CD4-positive, alpha-beta T cell treated with Interferon gamma for 1 hour (primary cell): ENCODE data around the gene CDCP1.
"Not testable (repeated sequence)": the region's sequence is repeated elsewhere in the genome, so short reads cannot be mapped to it uniquely, and the experiment has no call there.

Source experiments
- DNase-seq: peaks from one replicate; pipeline ENCODE4 v3.0.0-alpha.2; 2020

CDCP1 gene

GRCh38 chr3:45054196-45054857 is 91.9 kb downstream of the CDCP1 start:
- no peak for DNase-seq

- DNase-seq = not testable (repeated sequence)
These were observed 92.4 kb downstream of the CDCP1 start for GRCh38 chr3:45053805-45054195.

GRCh38 chr3:45051685-45052084 is 94.5 kb downstream of the CDCP1 start:
- no peak for DNase-seq

GRCh38 chr3:45049807-45050206 is 96.4 kb downstream of the CDCP1 start:
- no peak for DNase-seq

GRCh38 chr3:45048244-45048643 is 97.9 kb downstream of the CDCP1 start:
- DNase-seq = no peak

- no peak for DNase-seq
These were observed 102.4 kb downstream of the CDCP1 start for GRCh38 chr3:45043728-45044299.

- no peak for DNase-seq
These were observed 104.0 kb downstream of the CDCP1 start for GRCh38 chr3:45042162-45042561.

- no peak for DNase-seq
These were observed 104.5 kb downstream of the CDCP1 start for GRCh38 chr3:45041666-45042065.

GRCh38 chr3:45037720-45038455 is 108.3 kb downstream of the CDCP1 start:
- DNase-seq = peak; percentile 90

GRCh38 chr3:45035441-45036301 is 110.5 kb downstream of the CDCP1 start:
- DNase-seq = no peak

- DNase-seq = peak; percentile 42
These were observed 111.4 kb downstream of the CDCP1 start for GRCh38 chr3:45034612-45035252.

- no peak for DNase-seq
These were observed 112.4 kb downstream of the CDCP1 start for GRCh38 chr3:45033791-45034190.
